Epithelial cell of esophagus (primary cell): ENCODE measurements around the gene TMC4.

ENCODE experiments used
- DNase-seq: peaks from one replicate; pipeline ENCODE4 v3.0.0; 2010; ENCODE audit warnings: low read depth
- H3K4me3 ChIP-seq: 2 replicates; pipeline ENCODE4 v1.5.1; 2011; ENCODE audit warnings: mild to moderate bottlenecking, low read length, control low read depth
- CTCF ChIP-seq: IDR thresholded peaks from 2 replicates; pipeline ENCODE4 v1.5.1; 2011; ENCODE audit warnings: low read depth, mild to moderate bottlenecking, low read length, control low read depth, inconsistent platforms; ENCODE audit not compliant: insufficient read depth; ENCODE audit errors: missing control alignments

The TMC4 gene

GRCh38 chr19:54151362-54152035 is 21.5 kb downstream of the TMC4 start:
- DNase-seq, result no peak
- no peak for TF ChIP-seq CTCF
- H3K4me3 ChIP-seq, result no peak overlapping the region

GRCh38 chr19:54149021-54149812 is 23.7 kb downstream of the TMC4 start:
- DNase-seq, result no peak
- H3K4me3 ChIP-seq, result no peak overlapping the region
- no peak for TF ChIP-seq CTCF

- no peak overlapping the region for H3K4me3 ChIP-seq
- no peak for DNase-seq
- TF ChIP-seq CTCF, result no peak
Measured at GRCh38 chr19:54148158-54148557, 24.8 kb downstream of the TMC4 start.

GRCh38 chr19:54147676-54148075 is 25.3 kb downstream of the TMC4 start:
- no peak for DNase-seq
- TF ChIP-seq CTCF, result no peak
- no peak overlapping the region for H3K4me3 ChIP-seq

GRCh38 chr19:54145541-54146158 is 27.3 kb downstream of the TMC4 start:
- no peak overlapping the region for H3K4me3 ChIP-seq
- TF ChIP-seq CTCF, result no peak
- DNase-seq, result no peak

- TF ChIP-seq CTCF, result no peak
- no peak for DNase-seq
- no peak overlapping the region for H3K4me3 ChIP-seq
Measured at GRCh38 chr19:54142166-54142780, 30.7 kb downstream of the TMC4 start.
